ENCODE data around the gene ZBTB20. TPM values are rescaled to one million over a fixed set of nuclear protein-coding genes. Genes with fewer than 3 reads are reported as not detected.

ZBTB20 gene
- total RNA-seq, 1 donor from 2014 or later = 66.4 TPM

DNA sequence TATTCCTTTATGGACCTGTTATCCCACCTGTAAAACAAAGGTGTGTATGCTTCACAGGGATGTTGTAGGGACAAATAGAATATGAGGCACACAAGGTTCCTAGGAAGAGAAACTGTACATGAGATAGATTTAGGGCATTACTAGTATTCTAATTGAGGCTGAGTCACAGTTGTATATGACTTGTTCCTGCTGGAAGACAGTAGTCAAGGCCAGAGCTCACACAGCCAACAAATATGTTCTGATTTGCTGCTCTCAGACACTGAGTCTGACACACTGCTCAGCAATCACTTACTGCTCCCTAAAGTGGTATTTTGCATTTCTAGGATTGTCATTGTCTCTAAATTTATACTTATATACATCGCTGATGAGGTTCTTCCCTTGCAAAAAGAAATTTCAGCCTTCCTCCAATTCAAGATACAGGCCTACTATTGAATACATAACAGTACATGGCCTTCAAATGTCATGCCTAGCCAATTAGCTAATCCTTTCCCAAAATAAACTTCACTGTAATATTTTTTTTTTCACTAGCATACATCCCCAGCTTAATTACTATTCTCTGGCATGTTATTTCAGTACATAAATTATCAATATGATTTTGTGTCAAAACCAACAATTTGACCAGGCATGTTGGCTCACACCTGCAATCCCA lies 783.4 kb downstream of the ZBTB20 start:
- Histone ChIP-seq H3K4me1 (peaks cover 3% of the 10 kb centered on the region), H3K4me3 (no peak overlapping the region), H3K27me3 (ENCODE audit: low read depth) (no peaks in the 10 kb centered on the region), H3K27ac (no peak overlapping the region), H3K36me3 (no peaks in the 10 kb centered on the region), H3K9me3 (no peaks in the 10 kb centered on the region)
- no peak for ATAC-seq
- no peak for DNase-seq
- intact Hi-C loops (cut with DNase I) = no loop called here
- no peak for TF ChIP-seq CTCF (IDR thresholded peaks at IDR 0.05)

GRCh38 chr3:114362815-114363214 lies 784.3 kb downstream of the ZBTB20 start:
- Histone ChIP-seq H3K27me3 (ENCODE audit: low read depth) (no peaks in the 10 kb centered on the region), H3K9me3 (no peaks in the 10 kb centered on the region), H3K4me3 (no peak overlapping the region), H3K4me1 (peaks cover 3% of the 10 kb centered on the region), H3K27ac (no peak overlapping the region), H3K36me3 (no peaks in the 10 kb centered on the region)
- ATAC-seq (no peak), DNase-seq (no peak)
- peak; percentile 32 for TF ChIP-seq CTCF (IDR thresholded peaks at IDR 0.05)
- intact Hi-C loops (cut with DNase I) = no loop called here

- TF ChIP-seq CTCF (IDR thresholded peaks at IDR 0.05) = no peak
- Histone ChIP-seq H3K4me3 (no peak overlapping the region), H3K27me3 (ENCODE audit: low read depth) (no peaks in the 10 kb centered on the region), H3K4me1 (peaks cover 3% of the 10 kb centered on the region), H3K36me3 (no peaks in the 10 kb centered on the region), H3K27ac (no peak overlapping the region), H3K9me3 (no peaks in the 10 kb centered on the region)
- ATAC-seq = no peak
- DNase-seq = no peak
- intact Hi-C loops (cut with DNase I) = no loop called here
These were observed 785.7 kb downstream of the ZBTB20 start for GRCh38 chr3:114361391-114361790.

DNA sequence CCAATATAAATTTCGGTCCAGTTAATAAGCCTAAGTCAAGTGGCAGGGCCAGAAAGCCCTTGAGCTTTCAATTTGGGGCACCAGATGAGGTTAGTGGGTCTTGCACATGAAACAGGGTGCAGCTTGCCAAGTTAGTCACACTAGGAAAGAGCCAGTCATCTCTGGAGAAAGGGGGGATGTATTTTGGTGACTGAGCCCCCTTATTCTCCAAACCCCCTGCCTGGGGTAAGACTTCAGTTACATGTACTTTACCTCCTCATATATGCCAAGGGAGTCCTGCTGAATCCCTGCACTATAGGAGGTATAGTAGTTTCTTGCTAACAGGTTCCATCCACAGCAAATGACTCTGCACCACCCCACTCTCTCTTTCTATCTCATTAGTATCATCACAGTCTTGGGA lies 790.6 kb downstream of the ZBTB20 start:
- no peak for TF ChIP-seq CTCF (IDR thresholded peaks at IDR 0.05)
- Histone ChIP-seq H3K27ac (no peak overlapping the region), H3K27me3 (ENCODE audit: low read depth) (no peaks in the 10 kb centered on the region), H3K36me3 (peaks cover 2% of the 10 kb centered on the region), H3K9me3 (no peaks in the 10 kb centered on the region), H3K4me3 (no peak overlapping the region), H3K4me1 (no peaks in the 10 kb centered on the region)
- DNase-seq (no peak), ATAC-seq (no peak)
- intact Hi-C loops (cut with DNase I) = no loop called here

DNA sequence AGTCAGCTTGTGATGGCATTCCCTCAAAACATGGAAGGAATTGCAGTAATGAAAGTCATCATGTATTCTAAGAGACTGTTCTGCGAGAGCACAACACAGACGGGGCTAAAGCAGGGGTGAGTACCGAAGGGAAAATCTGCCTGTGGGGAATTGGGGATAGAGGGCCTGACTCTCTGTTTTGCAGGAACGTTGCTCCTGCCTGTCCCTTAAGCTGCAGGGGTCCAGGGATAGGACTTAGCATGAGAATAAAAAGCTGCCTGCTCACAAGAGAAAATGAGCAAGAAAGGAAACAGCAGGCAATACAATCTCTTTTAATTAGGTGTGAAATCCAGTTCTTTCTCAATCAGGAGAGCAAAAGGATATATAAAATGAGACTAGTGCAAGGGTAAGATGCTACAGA lies 791.0 kb downstream of the ZBTB20 start:
- no peak for TF ChIP-seq CTCF (IDR thresholded peaks at IDR 0.05)
- H3K27ac ChIP-seq = no peak overlapping the region
- ATAC-seq = no peak
- H3K4me1 ChIP-seq = no peaks in the 10 kb centered on the region
- H3K4me3 ChIP-seq = no peak overlapping the region
- no peaks in the 10 kb centered on the region for H3K9me3 ChIP-seq
- peaks cover 7% of the 10 kb centered on the region for H3K36me3 ChIP-seq
- DNase-seq = no peak
- no peaks in the 10 kb centered on the region for H3K27me3 ChIP-seq (ENCODE audit: low read depth)
- intact Hi-C loops (cut with DNase I) = no loop called here
